Measurements from ENCODE around the gene NRL. TPM values are rescaled to one million over a fixed set of nuclear protein-coding genes. Genes with fewer than 3 reads are reported as not detected.

NRL gene
- total and polyA plus RNA-seq, 10 of the 15 experiments (the other 5 are each of a cell fraction or from before 2014, with no cell fraction given): 0.11 to 4.4 (median 2.2) TPM

DNA sequence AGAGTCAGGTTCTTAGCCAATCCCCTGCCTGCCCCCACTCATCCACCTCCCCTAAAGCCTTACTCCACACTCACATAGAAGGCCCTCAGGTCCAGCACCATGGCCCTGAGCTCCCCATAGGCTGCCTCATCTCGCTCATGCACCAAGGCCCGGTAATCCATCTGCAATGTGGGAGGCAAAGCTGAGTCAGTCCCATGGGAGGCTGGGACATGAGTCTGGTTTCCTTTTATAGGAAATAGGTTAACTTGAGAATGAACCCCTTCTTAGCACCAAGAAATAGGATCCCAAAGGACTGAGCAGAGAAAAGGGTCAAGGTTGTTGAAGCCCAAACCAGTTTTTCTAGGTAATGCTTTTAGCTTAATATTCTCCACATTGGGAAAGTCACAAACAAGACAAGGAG, 28.8 kb upstream of the NRL start:
- peaks cover 24% of the 10 kb centered on the region for H3K4me1 ChIP-seq (ENCODE audit: control insufficient read depth, insufficient read depth, low read length)
- H3K36me3 ChIP-seq (ENCODE audit: control insufficient read depth in 2 of 2, insufficient read depth in 2 of 2, low read length in 1 of 2): peaks cover 5 to 28% of the 10 kb centered on the region in 2 experiments
- in situ Hi-C loops (cut with MboI): no loop called here
- no peak overlapping the region for H3K9ac ChIP-seq (ENCODE audit: control insufficient read depth, insufficient read depth, low read length)
- no peak overlapping the region for H2AFZ ChIP-seq (ENCODE audit: control insufficient read depth, low read depth, low read length)
- H3K27ac ChIP-seq (ENCODE audit: control insufficient read depth, insufficient read depth): no peak overlapping the region; the same call in 1 of the 2 replicates
- BruUV-seq (replicated peaks): no TSS peak
- TF ChIP-seq SMAD1 (IDR thresholded peaks at IDR 0.05; ENCODE audit: low read depth, partially characterized antibody) (no peak), EGR1 (IDR thresholded peaks at IDR 0.05; ENCODE audit: borderline replicate concordance in 1 of 2, low read depth in 2 of 2, low read length in 2 of 2) (no peak), EZH2 (IDR thresholded peaks at IDR 0.05; ENCODE audit: borderline replicate concordance, control insufficient read depth, low read depth, low read length) (no peak), HCFC1 (IDR thresholded peaks at IDR 0.05; ENCODE audit: low read length) (no peak), ATF7 (IDR thresholded peaks at IDR 0.05; ENCODE audit: low read depth) (no peak), RFX5 (IDR thresholded peaks at IDR 0.05; ENCODE audit: low read depth, low read length) (no peak), JUND (IDR thresholded peaks at IDR 0.05; ENCODE audit: low read depth, low read length) (no peak), ZNF592 (IDR thresholded peaks at IDR 0.05) (no peak), CREM (IDR thresholded peaks at IDR 0.05; ENCODE audit: low read depth) (no peak), SIN3A (IDR thresholded peaks at IDR 0.05; ENCODE audit: low read depth, low read length) (no peak)
- TF ChIP-seq, protein P1, sequence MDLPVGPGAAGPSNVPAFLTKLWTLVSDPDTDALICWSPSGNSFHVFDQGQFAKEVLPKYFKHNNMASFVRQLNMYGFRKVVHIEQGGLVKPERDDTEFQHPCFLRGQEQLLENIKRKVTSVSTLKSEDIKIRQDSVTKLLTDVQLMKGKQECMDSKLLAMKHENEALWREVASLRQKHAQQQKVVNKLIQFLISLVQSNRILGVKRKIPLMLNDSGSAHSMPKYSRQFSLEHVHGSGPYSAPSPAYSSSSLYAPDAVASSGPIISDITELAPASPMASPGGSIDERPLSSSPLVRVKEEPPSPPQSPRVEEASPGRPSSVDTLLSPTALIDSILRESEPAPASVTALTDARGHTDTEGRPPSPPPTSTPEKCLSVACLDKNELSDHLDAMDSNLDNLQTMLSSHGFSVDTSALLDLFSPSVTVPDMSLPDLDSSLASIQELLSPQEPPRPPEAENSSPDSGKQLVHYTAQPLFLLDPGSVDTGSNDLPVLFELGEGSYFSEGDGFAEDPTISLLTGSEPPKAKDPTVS (IDR thresholded peaks at IDR 0.05; ENCODE audit: low read depth, low read length): no peak
- ATAC-seq (no peak), FAIRE-seq (no peak), DNase-seq (ENCODE audit: low read depth, low spot score) (no peak)
- POLR2A ChIA-PET: interaction anchor here (1.0 to 2.3 kb wide), 6 partner anchors 8 to 49 kb away, joined by 3 to 10 read pairs (median 5); partner anchors contain the start of genes IRF9, PCK2 and PSME1
- H3K27me3 ChIP-seq (replicated peaks in 1 of 2; ENCODE audit: control insufficient read depth in 2 of 2, insufficient read depth in 2 of 2, low read length in 1 of 2): no peaks in the 10 kb centered on the region
- intact Hi-C loops (cut with micrococcal nuclease; ENCODE audit: unreplicated experiment): no loop called here
- H3K79me2 ChIP-seq (ENCODE audit: control insufficient read depth, insufficient read depth, low read length): peaks cover 70% of the 10 kb centered on the region
- 50% methylated on average over 2 of the region's 2 CpGs for WGBS (ENCODE audit: insufficient coverage, insufficient replicate concordance, low lambda C conversion rate, missing lambda C conversion rate)
- SMC1A ChIA-PET (ENCODE audit: uncharacterized antibody, unreplicated experiment): interaction anchor here (0.6 to 1.5 kb wide), 4 partner anchors 18 to 35 kb away, joined by 3 to 6 read pairs (median 4); partner anchors contain the start of gene IRF9
- RAD21 ChIA-PET (ENCODE audit: unreplicated experiment): interaction anchor here (0.8 to 0.9 kb wide), 2 partner anchors 29 to 35 kb away, joined by 4 to 5 read pairs; partner anchors contain the start of genes DCAF11 and NRL
- H3K4me2 ChIP-seq (ENCODE audit: control insufficient read depth, insufficient read depth): peak overlapping the region; percentile 77
- no peaks in the 10 kb centered on the region for H4K20me1 ChIP-seq (ENCODE audit: control insufficient read depth, insufficient read depth)
- no peak overlapping the region for H3K4me3 ChIP-seq
- H3K9me3 ChIP-seq (replicated peaks; ENCODE audit: control insufficient read depth, insufficient read depth, low read length): no peaks in the 10 kb centered on the region
- CTCF ChIA-PET: interaction anchor here (1.0 to 1.4 kb wide), 3 partner anchors 17 to 70 kb away, joined by 3 to 7 read pairs (median 5); partner anchors contain the start of genes CHMP4A and IRF9

Data from GM12878 (cell line).